Measurements from ENCODE around the gene VPS13A. TPM values are rescaled to one million over a fixed set of nuclear protein-coding genes. Genes with fewer than 3 reads are reported as not detected.
"Not testable (repeated sequence)": the region's sequence is repeated elsewhere in the genome, so short reads cannot be mapped to it uniquely, and the experiment has no call there.

VPS13A gene
- total RNA-seq, 2 experiments from 2014 or later: 40.9 to 42.3 TPM

GRCh38 chr9:77375956-77376532 is 198.7 kb downstream of the VPS13A start:
- no peaks in the 10 kb centered on the region for H3K4me1 Mint-ChIP-seq
- peaks cover 10% of the 10 kb centered on the region for H3K36me3 Mint-ChIP-seq (ENCODE audit: low read depth)
- POLR2A ChIA-PET: interaction anchor here (1.3 kb wide), 1 partner anchor 81 kb away, joined by 3 read pairs; no protein-coding TSS in a partner anchor
- no peak overlapping the region for H3K27ac Mint-ChIP-seq
- CTCF ChIA-PET: interaction anchor here (0.8 kb wide), 1 partner anchor 1965 kb away, joined by 3 read pairs; no protein-coding TSS in a partner anchor
- no peak for DNase-seq
- no peaks in the 10 kb centered on the region for H3K9me3 Mint-ChIP-seq
- no peak overlapping the region for H3K4me3 Mint-ChIP-seq
- H3K27me3 Mint-ChIP-seq: no peaks in the 10 kb centered on the region

GRCh38 chr9:77384406-77384805 is 207.1 kb downstream of the VPS13A start:
- Mint-ChIP-seq H3K27ac (no peak overlapping the region), H3K36me3 (ENCODE audit: low read depth) (peaks cover 7% of the 10 kb centered on the region), H3K27me3 (no peaks in the 10 kb centered on the region), H3K4me3 (no peak overlapping the region), H3K9me3 (no peaks in the 10 kb centered on the region), H3K4me1 (no peaks in the 10 kb centered on the region)
- no peak for DNase-seq
- POLR2A ChIA-PET: no interaction called here
- CTCF ChIA-PET: no interaction called here

GRCh38 chr9:77386187-77386586 is 208.9 kb downstream of the VPS13A start:
- POLR2A ChIA-PET: no interaction called here
- Mint-ChIP-seq H3K36me3 (ENCODE audit: low read depth) (peaks cover 14% of the 10 kb centered on the region), H3K4me1 (no peaks in the 10 kb centered on the region), H3K9me3 (no peaks in the 10 kb centered on the region), H3K27me3 (no peaks in the 10 kb centered on the region), H3K27ac (no peak overlapping the region), H3K4me3 (no peak overlapping the region)
- CTCF ChIA-PET: no interaction called here
- DNase-seq: no peak

- no peak overlapping the region for H3K4me3 Mint-ChIP-seq
- POLR2A ChIA-PET: no interaction called here
- peaks cover 9% of the 10 kb centered on the region for H3K36me3 Mint-ChIP-seq (ENCODE audit: low read depth)
- no peak for DNase-seq
- CTCF ChIA-PET: no interaction called here
- H3K9me3 Mint-ChIP-seq: no peaks in the 10 kb centered on the region
- no peak overlapping the region for H3K27ac Mint-ChIP-seq
- H3K4me1 Mint-ChIP-seq: no peaks in the 10 kb centered on the region
- no peaks in the 10 kb centered on the region for H3K27me3 Mint-ChIP-seq
These were observed 214.5 kb downstream of the VPS13A start for GRCh38 chr9:77391834-77392233.

- H3K36me3 Mint-ChIP-seq (ENCODE audit: low read depth): peaks cover 9% of the 10 kb centered on the region
- POLR2A ChIA-PET: no interaction called here
These were observed 215.0 kb downstream of the VPS13A start for GRCh38 chr9:77392328-77392727.

GRCh38 chr9:77398581-77398980 is 221.2 kb downstream of the VPS13A start:
- CTCF ChIA-PET; POLR2A ChIA-PET; DNase-seq; H3K36me3 Mint-ChIP-seq (ENCODE audit: low read depth); H3K4me1 Mint-ChIP-seq; H3K27me3 Mint-ChIP-seq; H3K4me3 Mint-ChIP-seq; H3K27ac Mint-ChIP-seq; H3K9me3 Mint-ChIP-seq: not testable (repeated sequence)

More at GRCh38 chr9:77392328-77392727, 215.0 kb downstream of the VPS13A start:
- Mint-ChIP-seq H3K4me1 (no peaks in the 10 kb centered on the region), H3K9me3 (no peaks in the 10 kb centered on the region), H3K4me3 (no peak overlapping the region), H3K27me3 (no peaks in the 10 kb centered on the region), H3K27ac (no peak overlapping the region)
- DNase-seq: no peak
- CTCF ChIA-PET: no interaction called here

- Mint-ChIP-seq H3K27me3 (no peaks in the 10 kb centered on the region), H3K9me3 (no peaks in the 10 kb centered on the region), H3K36me3 (ENCODE audit: low read depth) (peaks cover 2% of the 10 kb centered on the region), H3K27ac (no peak overlapping the region), H3K4me1 (no peaks in the 10 kb centered on the region), H3K4me3 (no peak overlapping the region)
- CTCF ChIA-PET: no interaction called here
- no peak for DNase-seq
- POLR2A ChIA-PET: no interaction called here
These were observed 222.6 kb downstream of the VPS13A start for GRCh38 chr9:77399964-77400363.

GRCh38 chr9:77402286-77402685 is 225.0 kb downstream of the VPS13A start:
- Mint-ChIP-seq H3K4me1 (no peaks in the 10 kb centered on the region), H3K36me3 (ENCODE audit: low read depth) (peaks cover 14% of the 10 kb centered on the region)

GRCh38 chr9:77403239-77403638 is 225.9 kb downstream of the VPS13A start:
- no peaks in the 10 kb centered on the region for H3K4me1 Mint-ChIP-seq
- H3K4me3 Mint-ChIP-seq: no peak overlapping the region
- no peak overlapping the region for H3K27ac Mint-ChIP-seq

More at GRCh38 chr9:77402286-77402685, 225.0 kb downstream of the VPS13A start:
- H3K4me3 Mint-ChIP-seq: no peak overlapping the region
- H3K27me3 Mint-ChIP-seq: no peaks in the 10 kb centered on the region
- CTCF ChIA-PET: no interaction called here
- POLR2A ChIA-PET: no interaction called here
- DNase-seq: no peak
- H3K27ac Mint-ChIP-seq: no peak overlapping the region
- H3K9me3 Mint-ChIP-seq: no peaks in the 10 kb centered on the region

GRCh38 chr9:77408521-77408920 is 231.2 kb downstream of the VPS13A start:
- H3K9me3 Mint-ChIP-seq: peaks cover 14% of the 10 kb centered on the region
- POLR2A ChIA-PET, H3K27ac Mint-ChIP-seq, H3K4me3 Mint-ChIP-seq, H3K27me3 Mint-ChIP-seq, CTCF ChIA-PET, H3K4me1 Mint-ChIP-seq, DNase-seq: not testable (repeated sequence)
- H3K36me3 Mint-ChIP-seq (ENCODE audit: low read depth): peaks cover 41% of the 10 kb centered on the region

More at GRCh38 chr9:77403239-77403638, 225.9 kb downstream of the VPS13A start:
- DNase-seq: no peak
- POLR2A ChIA-PET: no interaction called here
- Mint-ChIP-seq H3K27me3 (no peaks in the 10 kb centered on the region), H3K9me3 (peaks cover 3% of the 10 kb centered on the region), H3K36me3 (ENCODE audit: low read depth) (peaks cover 21% of the 10 kb centered on the region)
- CTCF ChIA-PET: no interaction called here

GRCh38 chr9:77417566-77417965 is 240.2 kb downstream of the VPS13A start:
- POLR2A ChIA-PET: no interaction called here

GRCh38 chr9:77418226-77418625 is 240.9 kb downstream of the VPS13A start:
- Mint-ChIP-seq H3K27me3 (no peaks in the 10 kb centered on the region), H3K9me3 (no peaks in the 10 kb centered on the region), H3K36me3 (ENCODE audit: low read depth) (peaks cover 2% of the 10 kb centered on the region), H3K27ac (no peak overlapping the region), H3K4me3 (no peak overlapping the region), H3K4me1 (no peaks in the 10 kb centered on the region)
- no peak for DNase-seq
- CTCF ChIA-PET: interaction anchor here (0.7 to 3.8 kb wide), 2 partner anchors 15 to 39 kb away, joined by 3 to 12 read pairs; no protein-coding TSS in a partner anchor
- POLR2A ChIA-PET: no interaction called here

More at GRCh38 chr9:77417566-77417965, 240.2 kb downstream of the VPS13A start:
- H3K27ac Mint-ChIP-seq: no peak overlapping the region
- CTCF ChIA-PET: interaction anchor here (3.8 kb wide), 1 partner anchor 16 kb away, joined by 12 read pairs; no protein-coding TSS in a partner anchor
- no peak for DNase-seq
- no peak overlapping the region for H3K4me3 Mint-ChIP-seq
- no peaks in the 10 kb centered on the region for H3K27me3 Mint-ChIP-seq
- no peaks in the 10 kb centered on the region for H3K4me1 Mint-ChIP-seq
- no peaks in the 10 kb centered on the region for H3K9me3 Mint-ChIP-seq
- H3K36me3 Mint-ChIP-seq (ENCODE audit: low read depth): peaks cover 2% of the 10 kb centered on the region

GRCh38 chr9:77420641-77421040 is 243.3 kb downstream of the VPS13A start:
- ChIA-PET POLR2A (no interaction called here), CTCF (interaction anchor here (3.8 kb wide), 1 partner anchor 13 kb away, joined by 12 read pairs; no protein-coding TSS in a partner anchor)
- H3K9me3 Mint-ChIP-seq: no peaks in the 10 kb centered on the region
- H3K4me1 Mint-ChIP-seq: no peaks in the 10 kb centered on the region
- H3K36me3 Mint-ChIP-seq (ENCODE audit: low read depth): peaks cover 2% of the 10 kb centered on the region
- no peaks in the 10 kb centered on the region for H3K27me3 Mint-ChIP-seq
- no peak overlapping the region for H3K27ac Mint-ChIP-seq
- no peak overlapping the region for H3K4me3 Mint-ChIP-seq
- DNase-seq: no peak

GRCh38 chr9:77421506-77422265 is 244.4 kb downstream of the VPS13A start:
- no peaks in the 10 kb centered on the region for H3K9me3 Mint-ChIP-seq
- H3K4me1 Mint-ChIP-seq: no peaks in the 10 kb centered on the region
- peaks cover 2% of the 10 kb centered on the region for H3K36me3 Mint-ChIP-seq (ENCODE audit: low read depth)
- ChIA-PET POLR2A (no interaction called here), CTCF (no interaction called here)
- no peak for DNase-seq
- H3K27me3 Mint-ChIP-seq: no peaks in the 10 kb centered on the region
- no peak overlapping the region for H3K27ac Mint-ChIP-seq
- no peak overlapping the region for H3K4me3 Mint-ChIP-seq

All from activated CD4-positive, alpha-beta memory T cell treated with anti-CD3 and anti-CD28 coated beads, Interleukin-2, amount 10 ng/mL, durations not matched to agents 7 days and 5 days (primary cell).